IMR-90 (cell line): Measurements from ENCODE around the gene ZACN. TPM values are rescaled to one million over a fixed set of nuclear protein-coding genes. Genes with fewer than 3 reads are reported as not detected.

Experiments used
- ATAC-seq: fragments of 200-7000 bp; cut with Tn5 transposase; 2 replicates; pipeline ENCODE4 v1.9.1; 2020; ENCODE audit warnings: low read depth, mild to moderate bottlenecking, moderate library complexity
- BruUV-seq: library from RNA; stranded (reverse); fragments of 400-500 nt; replicated peaks from 2 replicates; lab custom pipeline; 2021; lab: Mats Ljungman, UMichigan
- CTCF ChIA-PET: fragments of 300-600 bp; formaldehyde crosslinking; extraction: SDS; loops from one replicate; lab custom pipeline; 2021; ENCODE audit warnings: antibody characterized with exemption; lab: Yijun Ruan, JAX
- POLR2A ChIA-PET: fragments of 300-600 bp; sonication (Branson Sonifier 250); formaldehyde crosslinking; loops from one replicate; lab custom pipeline; 2022; ENCODE audit warnings: antibody characterized with exemption; ENCODE audit not compliant: unreplicated experiment; lab: Charles Lee
- DNase-seq: peaks from one replicate; pipeline ENCODE4 v3.0.0; 2013
- H2AFZ ChIP-seq: replicated peaks from 2 replicates; pipeline ENCODE3; 2013; ENCODE audit warnings: low read length, mild to moderate bottlenecking; ENCODE audit not compliant: poor library complexity
- H2AK5ac ChIP-seq: 2 replicates; pipeline ENCODE4 v1.6.1; 2013; ENCODE audit warnings: low read depth, low read length, inconsistent platforms
- H2AK9ac ChIP-seq: replicated peaks from 2 replicates; pipeline ENCODE3; 2013; ENCODE audit warnings: mild to moderate bottlenecking, low read depth, low read length, moderate library complexity; ENCODE audit not compliant: poor library complexity
- H2BK120ac ChIP-seq: 2 replicates; pipeline ENCODE4 v1.6.1; 2013; ENCODE audit warnings: low read depth, low read length, inconsistent platforms
- H2BK15ac ChIP-seq: 3 replicates; pipeline ENCODE4 v1.6.1; 2013; ENCODE audit warnings: low read depth, low read length, inconsistent platforms
- H2BK20ac ChIP-seq: 2 replicates; pipeline ENCODE4 v1.6.1; 2013; ENCODE audit warnings: low read depth, mild to moderate bottlenecking, inconsistent platforms, low read length, moderate library complexity
- H2BK5ac ChIP-seq: 2 replicates; pipeline ENCODE4 v1.6.1; 2013; ENCODE audit warnings: mild to moderate bottlenecking, low read depth, low read length, inconsistent platforms; ENCODE audit not compliant: poor library complexity, severe bottlenecking
- H3K14ac ChIP-seq: replicated peaks from 2 replicates; pipeline ENCODE4 v1.6.1; 2013; ENCODE audit warnings: low read depth, low read length, inconsistent platforms
- H3K18ac ChIP-seq: 2 replicates; pipeline ENCODE4 v1.6.1; 2013; ENCODE audit warnings: low read depth, low read length, control low read depth
- H3K23ac ChIP-seq: 2 replicates; pipeline ENCODE4 v1.6.1; 2013; ENCODE audit warnings: low read depth, low read length, inconsistent platforms
- H3K27ac ChIP-seq: 2 replicates; pipeline ENCODE4 v1.5.1; 2013; ENCODE audit warnings: mild to moderate bottlenecking, control low read depth, low read length; ENCODE audit not compliant: insufficient read depth
- H3K27me3 ChIP-seq: 2 replicates; pipeline ENCODE4 v1.6.1; 2013; ENCODE audit warnings: low read length; ENCODE audit not compliant: control insufficient read depth, insufficient read depth
- H3K36me3 ChIP-seq: 2 replicates; pipeline ENCODE4 v1.6.1; 2013; ENCODE audit warnings: low read length, mixed read lengths; ENCODE audit not compliant: control insufficient read depth, insufficient read depth
- H3K4ac ChIP-seq: 2 replicates; pipeline ENCODE4 v1.6.1; 2013; ENCODE audit warnings: low read depth, low read length, inconsistent platforms
- H3K4me1 ChIP-seq: 2 replicates; pipeline ENCODE4 v1.6.1; 2013; ENCODE audit warnings: low read length, mixed read lengths; ENCODE audit not compliant: control insufficient read depth, insufficient read depth
- H3K4me2 ChIP-seq: 2 replicates; pipeline ENCODE4 v1.6.1; 2013; ENCODE audit warnings: low read depth, mild to moderate bottlenecking, control low read depth, low read length, moderate library complexity
- H3K4me3 ChIP-seq: 2 replicates; pipeline ENCODE4 v1.5.1; 2013; ENCODE audit warnings: low read depth, mild to moderate bottlenecking, control low read depth, low read length, moderate library complexity; ENCODE audit not compliant: insufficient read depth
- H3K56ac ChIP-seq: 2 replicates; pipeline ENCODE4 v1.6.1; 2013; ENCODE audit warnings: low read length, inconsistent platforms; ENCODE audit not compliant: insufficient read depth; ENCODE audit errors: extremely low read depth
- H3K79me1 ChIP-seq, 2 experiments: 2 replicates each; pipeline ENCODE4 v1.6.1; 2013; ENCODE audit warnings: low read length in 2 of 2, inconsistent platforms in 1 of 2, low read depth in 1 of 2
- H3K9ac ChIP-seq: 2 replicates; pipeline ENCODE4 v1.6.1; 2013; ENCODE audit warnings: low read depth, low read length, control low read depth
- H3K9me1 ChIP-seq: 2 replicates; pipeline ENCODE4 v1.6.1; 2013; ENCODE audit warnings: low read length, inconsistent platforms; ENCODE audit not compliant: insufficient read depth
- H3K9me3 ChIP-seq: 2 replicates; pipeline ENCODE4 v1.6.1; 2013; ENCODE audit warnings: low read length; ENCODE audit not compliant: control insufficient read depth, insufficient read depth
- H4K20me1 ChIP-seq: 2 replicates; pipeline ENCODE4 v1.6.1; 2013; ENCODE audit warnings: low read length, inconsistent platforms; ENCODE audit not compliant: insufficient read depth
- H4K5ac ChIP-seq: 2 replicates; pipeline ENCODE4 v1.6.1; 2013; ENCODE audit warnings: mild to moderate bottlenecking, low read depth, low read length, control low read depth
- H4K8ac ChIP-seq, 2 experiments: 2 replicates each; pipeline ENCODE4 v1.6.1; 2013; ENCODE audit warnings: low read depth in 2 of 2, low read length in 2 of 2, control low read depth in 1 of 2, inconsistent platforms in 1 of 2
- H4K91ac ChIP-seq: 2 replicates; pipeline ENCODE4 v1.6.1; 2013; ENCODE audit warnings: low read depth, low read length, inconsistent platforms; ENCODE audit not compliant: insufficient read depth
- CEBPB ChIP-seq: IDR thresholded peaks from 2 replicates; pipeline ENCODE4 v1.6.1; 2012; ENCODE audit warnings: low read depth, low read length, improper control_type of control experiment
- CHD1 ChIP-seq: IDR thresholded peaks from 2 replicates; pipeline ENCODE4 v1.6.1; 2012; ENCODE audit warnings: low read depth, low read length, improper control_type of control experiment
- FOS ChIP-seq: fragments of 150-350 bp; IDR thresholded peaks from 2 replicates; pipeline ENCODE4 v1.6.1; 2016; ENCODE audit warnings: low read depth, low read length
- MAFK ChIP-seq: IDR thresholded peaks from 2 replicates; pipeline ENCODE4 v1.6.1; 2012; ENCODE audit warnings: low read depth, low read length, improper control_type of control experiment
- NFE2L2 ChIP-seq: fragments of 150-350 bp; IDR thresholded peaks from 2 replicates; pipeline ENCODE4 v1.6.1; 2016; ENCODE audit warnings: low read depth, mild to moderate bottlenecking, low read length
- POLR2A ChIP-seq: IDR thresholded peaks from 2 replicates; pipeline ENCODE4 v1.6.1; 2012; ENCODE audit warnings: mild to moderate bottlenecking, low read depth, low read length
- RAD21 ChIP-seq: IDR thresholded peaks from 2 replicates; pipeline ENCODE4 v1.6.1; 2012; ENCODE audit warnings: low read length, improper control_type of control experiment
- RCOR1 ChIP-seq: IDR thresholded peaks from 2 replicates; pipeline ENCODE4 v1.6.1; 2012; ENCODE audit warnings: mild to moderate bottlenecking, low read length, improper control_type of control experiment; ENCODE audit not compliant: insufficient replicate concordance
- SMC3 ChIP-seq: fragments of 150-350 bp; IDR thresholded peaks from 2 replicates; pipeline ENCODE4 v1.6.1; 2016; ENCODE audit warnings: low read depth, mild to moderate bottlenecking, antibody characterized with exemption, low read length, moderate library complexity
- WGBS, 2 experiments: methylation state at CpG; one replicate each; pipeline versions ENCODE4 v1.1.5 to v1.1.7; 2013; ENCODE audit warnings: missing lambda C conversion rate in 2 of 2; ENCODE audit not compliant: insufficient read length in 1 of 2; ENCODE audit errors: extremely low coverage in 2 of 2; 5-methylcytosine and 5-hydroxymethylcytosine counted together
- dilution Hi-C: fragments of 300-500 bp; cut with HindIII; formaldehyde crosslinking; loops from one replicate; pipeline ENCODE4 v1.14.3; 2018; ENCODE audit warnings: low sequenced_read_pairs; ENCODE audit not compliant: unreplicated experiment
- in situ Hi-C: fragments of 300-500 bp; cut with MboI; formaldehyde crosslinking; loops from 3 replicates; pipeline ENCODE4 v1.14.3; 2019; ENCODE audit warnings: low sequenced_read_pairs, inconsistent platforms, mixed read lengths
- intact Hi-C: fragments of 100-400 bp; cut with micrococcal nuclease; formaldehyde crosslinking; loops from 2 replicates; pipeline ENCODE4 v1.10.0; 2022
- polyA plus RNA-seq, 3 experiments: library from polyadenylated mRNA; depleted of rRNA; stranded (reverse); fragments of >200 nt; gene quantifications; 2 replicates each; pipeline ENCODE4 v1.2.3, GENCODE V29; 2012; ENCODE audit warnings: low replicate concordance in 1 of 3
- total RNA-seq: library from RNA; depleted of rRNA; stranded (reverse); fragments of >200 nt; gene quantifications from 2 replicates; pipeline ENCODE4 v1.2.3, GENCODE V29; 2012
- TF ChIP-seq, protein P1 (sequence below): fragments of 150-350 bp; IDR thresholded peaks from 2 replicates; pipeline ENCODE4 v1.6.1; 2016; ENCODE audit warnings: low read depth, mild to moderate bottlenecking, low read length, moderate library complexity, borderline replicate concordance

ZACN gene
- total and polyA plus RNA-seq, 2 of the 4 experiments (the other 2 are of a cell fraction), result not detected

DNA sequence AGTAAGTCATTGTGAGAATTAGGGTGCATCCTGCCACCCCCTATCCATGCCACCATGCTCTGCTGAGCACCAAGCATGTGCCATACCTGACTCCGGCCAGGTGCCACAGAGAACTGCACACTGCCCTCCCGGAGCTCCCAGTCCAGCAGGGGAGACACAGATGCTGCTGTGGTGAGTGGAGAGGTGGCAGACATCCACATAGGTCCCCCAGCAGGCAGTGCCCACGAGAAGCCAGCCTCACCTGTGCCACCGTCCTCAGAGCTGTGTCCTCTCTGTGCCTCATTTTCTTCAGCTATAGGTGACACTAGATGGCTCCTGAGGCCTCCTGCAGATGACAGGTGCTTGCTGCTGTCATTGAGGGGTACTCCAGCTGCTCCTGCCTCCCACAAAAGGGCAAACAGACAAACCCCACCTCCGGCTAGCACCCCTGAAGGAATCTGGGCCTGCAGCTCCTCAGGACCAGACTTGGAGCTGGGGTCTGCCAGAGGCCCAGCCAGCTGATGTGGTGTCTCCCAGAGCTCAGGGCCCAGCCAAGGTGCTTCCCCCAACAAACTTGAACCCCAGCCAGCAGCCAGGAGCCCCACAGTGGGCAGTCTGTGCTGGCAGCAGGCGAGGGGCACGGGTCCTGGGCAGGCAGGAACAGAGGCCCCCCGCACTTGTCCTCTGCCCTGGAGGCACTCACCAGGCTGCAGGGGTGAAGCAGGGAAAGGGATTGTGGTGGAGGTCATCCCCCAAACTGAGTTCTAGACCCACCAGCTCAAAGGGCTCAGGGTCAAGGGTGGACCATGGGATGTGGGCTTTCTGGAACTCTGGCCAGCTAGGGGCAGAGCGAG, 45.0 kb downstream of the ZACN start:
- Histone ChIP-seq H3K9me3 (no peaks in the 10 kb centered on the region), H3K4me2 (no peak overlapping the region), H3K14ac (no peak overlapping the region), H4K91ac (no peak overlapping the region), H2AK5ac (no peak overlapping the region), H3K18ac (no peak overlapping the region), H3K4me1 (peaks cover 3% of the 10 kb centered on the region; the same call in 1 of the 2 replicates), H2BK120ac (no peak overlapping the region), H4K20me1 (no peaks in the 10 kb centered on the region), H3K4me3 (no peak overlapping the region), H2AK9ac (no peak overlapping the region), H3K27ac (no peak overlapping the region), H2BK5ac (no peak overlapping the region), H4K8ac (no peak overlapping the region), H3K4ac (no peak overlapping the region), H3K56ac (no peak overlapping the region), H3K79me1 (no peaks in the 10 kb centered on the region), H3K9ac (no peak overlapping the region), H2BK20ac (no peak overlapping the region), H4K5ac (no peak overlapping the region), H3K27me3 (peaks cover 16% of the 10 kb centered on the region), H2AFZ (no peak overlapping the region), H3K36me3 (no peaks in the 10 kb centered on the region), H2BK15ac (no peak overlapping the region), H3K9me1 (no peaks in the 10 kb centered on the region), H3K23ac (no peak overlapping the region)
- ChIA-PET CTCF (interaction anchor here (0.6 to 4.0 kb wide), 2 partner anchors 156 to 162 kb away, joined by 3 to 27 read pairs; no protein-coding TSS in a partner anchor), POLR2A (no interaction called here)
- 50% methylated on average over 3 of the region's 9 CpGs; no CpG with 5 or more reads in 1 of the 2 experiments for WGBS, 2 experiments
- no TSS peak for BruUV-seq
- no peak for TF ChIP-seq CEBPB
- TF ChIP-seq NFE2L2, result no peak
- no peak for TF ChIP-seq FOS
- TF ChIP-seq RAD21, result no peak
- TF ChIP-seq SMC3, result no peak
- no peak for TF ChIP-seq MAFK
- no peak for TF ChIP-seq CHD1
- TF ChIP-seq, protein P1, sequence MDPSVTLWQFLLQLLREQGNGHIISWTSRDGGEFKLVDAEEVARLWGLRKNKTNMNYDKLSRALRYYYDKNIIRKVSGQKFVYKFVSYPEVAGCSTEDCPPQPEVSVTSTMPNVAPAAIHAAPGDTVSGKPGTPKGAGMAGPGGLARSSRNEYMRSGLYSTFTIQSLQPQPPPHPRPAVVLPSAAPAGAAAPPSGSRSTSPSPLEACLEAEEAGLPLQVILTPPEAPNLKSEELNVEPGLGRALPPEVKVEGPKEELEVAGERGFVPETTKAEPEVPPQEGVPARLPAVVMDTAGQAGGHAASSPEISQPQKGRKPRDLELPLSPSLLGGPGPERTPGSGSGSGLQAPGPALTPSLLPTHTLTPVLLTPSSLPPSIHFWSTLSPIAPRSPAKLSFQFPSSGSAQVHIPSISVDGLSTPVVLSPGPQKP, result no peak
- TF ChIP-seq POLR2A, result no peak
- TF ChIP-seq RCOR1, result no peak
- in situ Hi-C loops (no loop called here), intact Hi-C loops (no loop called here), dilution Hi-C loops (no loop called here)
- ATAC-seq, result no peak
- no peak for DNase-seq
